Suppressor macrophage (primary cell): ENCODE results near the gene EML1.

Experiments
- DNase-seq, 4 experiments: peaks; one replicate each; pipeline ENCODE4 v3.0.0-alpha.2; 2020 to 2022

EML1 gene

DNA sequence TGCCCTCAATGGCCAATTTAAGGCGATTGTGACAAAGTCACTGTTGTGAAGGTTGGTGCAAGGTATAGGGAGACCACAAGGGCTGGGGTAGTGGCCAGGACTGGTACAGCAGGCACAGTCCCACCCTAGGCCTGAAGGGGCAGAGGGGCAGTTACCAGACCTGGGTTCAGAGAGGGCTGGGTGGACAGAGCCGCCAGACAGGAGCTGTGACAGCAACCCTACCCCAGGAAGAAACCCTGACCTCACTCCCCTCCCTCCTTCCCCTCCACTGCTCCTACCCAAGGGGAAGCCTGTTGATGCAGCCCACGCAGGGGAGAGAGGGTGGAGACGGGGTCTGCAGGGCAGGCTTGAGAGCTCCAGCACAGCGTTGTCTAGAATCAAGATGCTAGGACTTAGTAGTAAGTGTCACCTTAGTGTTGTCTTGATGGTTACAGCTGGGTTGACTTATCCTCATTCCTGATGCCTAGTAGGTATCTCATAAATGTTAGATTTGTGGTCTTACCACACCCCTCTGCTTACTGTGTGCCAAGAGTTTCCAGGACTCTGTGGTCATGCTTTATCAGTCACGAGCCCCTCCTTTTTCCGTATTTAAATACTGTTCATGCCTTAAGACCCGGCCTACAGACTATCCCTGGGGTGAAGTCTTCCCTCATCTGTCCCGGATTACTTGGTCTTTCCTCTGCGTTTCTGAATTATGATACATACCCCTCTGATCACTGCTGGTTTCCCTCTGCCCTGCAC lies 14.4 kb downstream of the EML1 start:
- no peak for DNase-seq

DNA sequence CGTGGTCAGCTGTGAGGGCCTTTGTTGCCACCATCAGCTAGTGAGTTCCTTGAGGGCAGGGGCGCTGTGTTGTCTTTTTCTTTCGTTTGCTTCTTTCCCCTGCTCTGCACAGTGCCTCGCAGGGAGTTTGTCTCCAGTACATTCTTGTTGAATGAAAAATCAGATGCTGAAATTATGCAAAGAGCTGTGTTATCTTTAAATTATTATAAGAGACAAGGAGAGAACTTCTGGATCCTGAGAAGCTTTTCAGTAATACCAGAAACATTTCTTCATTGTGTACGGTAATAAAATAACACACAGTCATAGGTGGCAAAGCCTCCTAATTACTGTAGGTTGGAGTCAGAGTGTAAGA lies 14.9 kb downstream of the EML1 start:
- no peak for DNase-seq

DNA sequence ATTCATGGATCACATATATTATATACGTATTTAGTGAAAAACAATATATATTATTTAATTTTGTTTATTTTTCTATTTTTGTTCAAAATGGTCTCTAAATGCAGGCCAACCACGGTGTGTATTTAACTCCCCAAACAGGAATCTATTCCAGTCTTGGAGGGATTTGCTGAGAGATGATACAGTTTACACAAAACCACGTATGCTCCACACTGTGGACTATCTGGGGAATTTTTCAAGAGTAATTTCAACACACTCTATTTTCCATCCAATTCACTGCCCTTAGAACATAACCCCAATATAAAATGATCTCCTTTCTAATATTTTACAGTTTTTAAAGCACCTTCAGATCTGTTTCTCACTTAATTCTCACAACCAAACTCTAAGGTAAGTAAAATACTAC lies 15.3 kb downstream of the EML1 start:
- no peak for DNase-seq

DNA sequence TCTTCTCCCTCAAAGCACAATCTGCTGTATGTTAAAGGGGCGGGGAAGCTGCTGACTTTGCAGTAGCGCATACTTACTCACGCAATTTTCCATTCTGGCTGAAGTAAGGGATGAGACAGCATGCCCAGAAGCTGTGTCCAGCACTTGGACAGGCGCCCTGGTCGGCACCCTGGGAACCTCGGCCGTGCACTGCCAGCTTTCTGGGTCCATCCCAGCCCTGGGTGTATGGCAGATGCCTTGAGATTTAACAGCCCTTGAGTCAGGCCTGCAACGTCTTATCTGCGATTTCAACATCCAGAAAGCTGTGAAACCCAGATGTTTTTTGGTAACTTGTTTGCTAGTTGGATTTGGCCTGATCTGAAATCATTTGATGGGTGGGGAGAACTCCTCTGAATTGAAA lies 16.1 kb downstream of the EML1 start:
- DNase-seq, result no peak

DNA sequence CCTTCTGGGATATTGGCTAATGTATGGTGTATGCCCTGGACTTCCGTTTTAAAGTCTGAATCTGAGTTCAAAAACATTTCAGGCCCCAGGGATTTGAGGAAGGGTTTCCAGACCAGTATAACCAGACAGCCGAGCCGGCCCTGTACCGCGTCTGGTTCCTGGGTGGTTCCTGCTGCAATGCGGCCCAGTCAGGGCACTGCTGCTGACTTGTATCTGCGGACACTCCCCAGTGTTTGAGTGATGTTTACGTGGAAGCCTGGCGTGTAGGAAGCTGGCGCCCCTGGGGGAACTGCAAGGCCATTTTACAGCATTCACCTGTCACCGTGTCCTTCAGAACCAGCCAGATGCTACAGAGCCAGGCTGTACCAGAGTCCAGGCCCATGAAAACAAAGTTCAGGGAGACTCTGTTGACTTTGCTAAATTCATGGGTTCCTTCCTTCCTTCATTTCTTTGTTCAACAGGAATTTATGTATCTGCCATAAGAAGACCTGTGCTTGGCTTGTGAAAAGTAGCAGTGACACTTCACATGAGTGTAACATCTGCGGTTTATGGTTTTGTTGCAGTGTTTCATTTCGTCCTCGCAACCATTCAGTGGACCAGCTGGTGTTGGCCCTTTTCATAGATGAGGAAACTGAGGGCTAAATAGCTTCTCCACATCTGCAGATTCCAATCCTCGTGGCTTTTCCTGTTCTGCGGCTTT lies 16.8 kb downstream of the EML1 start:
- DNase-seq, result peak in 1 of 4 experiments; percentile 3

DNA sequence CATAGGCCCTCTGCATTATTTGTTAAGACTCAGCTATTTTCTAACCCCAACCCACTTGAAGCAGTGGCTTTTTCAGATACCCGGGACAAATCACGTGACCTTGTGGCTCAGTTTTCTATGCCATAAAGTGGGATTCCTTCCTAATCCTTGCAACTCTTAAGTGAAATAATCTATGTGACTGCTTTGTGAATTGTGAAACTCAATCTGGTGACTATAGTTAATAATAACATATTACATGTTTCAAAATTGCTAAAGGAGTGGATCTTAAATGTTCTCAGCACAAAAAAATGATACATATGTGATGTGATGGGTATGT lies 17.3 kb downstream of the EML1 start:
- DNase-seq, result no peak

DNA sequence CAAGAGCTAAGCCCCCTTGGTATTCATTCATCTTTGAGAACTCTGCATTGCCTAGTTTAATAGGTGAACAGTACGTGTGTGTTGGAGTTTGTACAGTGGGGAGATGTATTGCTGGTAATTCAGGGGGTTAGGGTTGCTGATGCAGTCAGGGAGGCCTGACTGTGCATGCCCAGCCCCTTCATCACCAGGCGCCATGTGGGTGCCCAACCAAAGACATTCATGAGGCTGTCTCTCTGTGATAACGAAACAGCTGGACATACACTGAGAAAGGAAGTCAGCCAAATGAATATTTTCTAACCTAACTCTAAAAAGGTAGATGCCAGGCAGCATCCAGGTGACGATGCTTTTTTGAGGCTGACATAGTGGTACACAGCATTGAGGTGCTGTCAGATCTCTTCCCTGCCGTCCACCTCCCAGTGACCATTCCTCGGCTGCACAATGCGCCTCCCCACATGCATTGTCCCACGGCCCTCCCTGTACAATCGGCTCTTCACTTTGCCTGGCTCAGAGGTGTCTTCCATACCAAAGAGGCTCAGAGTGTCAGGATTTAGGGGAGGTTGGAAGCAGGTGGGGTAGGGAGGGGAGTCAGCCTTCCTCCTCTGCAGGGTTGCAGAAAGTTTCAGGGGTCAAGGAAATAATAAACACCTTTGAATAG lies 19.0 kb downstream of the EML1 start:
- DNase-seq, result no peak

DNA sequence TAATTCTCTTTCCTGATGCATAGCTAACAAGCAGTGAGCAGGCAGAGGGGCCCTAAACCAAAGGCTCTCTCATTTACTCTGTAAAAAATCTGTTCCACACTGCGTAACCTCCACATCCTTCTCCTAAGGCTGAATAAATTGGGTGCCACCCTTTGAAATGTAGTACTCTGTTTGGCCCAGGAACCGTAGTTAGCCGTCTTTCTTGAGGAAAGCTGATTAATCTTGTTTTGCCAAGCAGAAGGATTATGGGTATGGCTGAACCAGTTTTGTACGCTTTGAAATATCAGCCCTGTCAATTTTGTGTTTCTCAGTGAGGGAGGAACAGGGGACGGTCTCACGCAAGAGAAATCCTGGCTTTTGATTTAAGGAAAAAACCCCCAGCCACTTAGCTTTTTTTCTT lies 19.7 kb downstream of the EML1 start:
- DNase-seq, result no peak

DNA sequence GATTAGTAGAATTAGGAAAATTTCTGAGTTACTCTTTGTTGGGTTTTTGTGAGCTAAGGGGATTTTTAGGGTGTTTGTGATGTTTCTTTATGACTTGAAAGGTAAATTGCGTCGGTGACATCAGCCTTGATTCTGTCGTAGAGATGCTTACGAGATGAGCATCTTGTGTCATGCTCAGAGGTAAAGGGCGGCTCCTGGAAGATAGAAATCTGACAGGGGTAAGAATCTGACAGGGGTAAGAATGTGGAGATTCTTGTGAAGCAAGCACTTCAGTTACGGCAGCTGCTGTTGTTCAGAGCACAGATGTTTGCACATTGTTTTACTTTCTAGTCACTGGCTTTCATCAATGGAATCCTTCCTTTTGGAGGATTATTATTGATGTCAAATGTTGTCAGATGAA lies 22.5 kb downstream of the EML1 start:
- no peak for DNase-seq

DNA sequence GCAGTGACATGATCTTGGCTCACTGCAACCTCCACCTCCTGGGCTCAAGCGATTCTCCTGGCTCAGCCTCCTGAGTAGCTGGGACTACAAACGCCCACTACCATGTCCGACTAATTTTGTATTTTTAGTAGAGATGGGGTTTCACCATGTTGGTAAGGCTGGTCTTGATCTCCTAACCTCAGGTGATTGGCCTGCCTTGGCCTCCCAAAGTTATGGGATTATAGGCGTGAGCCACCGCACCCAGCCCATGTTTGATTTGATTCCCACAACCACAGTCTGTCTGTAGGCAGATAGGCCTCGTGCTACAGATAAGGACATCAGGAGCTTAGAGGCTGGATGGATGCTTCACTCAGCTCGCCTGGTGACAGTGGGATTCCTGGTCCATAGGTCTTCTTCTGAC lies 23.0 kb downstream of the EML1 start:
- no peak for DNase-seq

DNA sequence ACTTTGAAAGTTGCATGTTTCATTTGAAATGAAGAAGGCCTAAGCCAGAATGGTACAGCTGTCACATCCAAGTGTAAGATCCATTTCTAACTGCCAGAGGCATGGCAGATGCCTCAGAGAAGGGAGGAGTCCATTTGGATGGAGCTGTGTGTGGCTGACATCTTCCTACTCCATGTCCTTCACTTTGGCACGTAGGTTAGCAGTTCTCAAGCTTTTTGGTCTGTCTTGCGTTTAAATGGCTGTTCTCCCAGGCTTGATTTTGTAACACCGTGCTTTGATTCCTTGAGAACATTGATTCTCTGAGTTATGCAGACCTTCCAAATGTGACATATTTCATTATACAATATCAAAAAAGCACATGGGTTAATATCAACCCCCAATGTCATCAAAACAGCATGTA lies 23.4 kb downstream of the EML1 start:
- no peak for DNase-seq

DNA sequence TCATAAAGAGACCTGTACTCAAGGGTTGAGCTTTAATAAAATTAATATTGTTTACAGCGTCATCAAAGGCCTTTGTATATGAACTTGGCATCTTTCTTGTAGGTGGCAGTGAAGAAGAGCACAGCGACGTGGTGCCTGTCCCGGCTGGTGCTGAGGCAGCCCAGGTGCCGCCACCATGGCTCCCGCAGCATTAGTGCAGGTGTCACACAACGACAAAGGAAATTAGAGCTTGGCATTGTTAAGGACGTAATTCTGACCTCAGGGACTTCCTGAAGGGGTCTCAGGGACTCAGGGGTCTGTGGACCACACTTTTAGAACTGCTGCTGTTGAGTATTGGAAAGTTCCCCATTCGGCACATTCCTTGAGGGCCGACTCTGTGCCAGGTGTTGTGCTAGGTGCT lies 24.1 kb downstream of the EML1 start:
- DNase-seq, result no peak

DNA sequence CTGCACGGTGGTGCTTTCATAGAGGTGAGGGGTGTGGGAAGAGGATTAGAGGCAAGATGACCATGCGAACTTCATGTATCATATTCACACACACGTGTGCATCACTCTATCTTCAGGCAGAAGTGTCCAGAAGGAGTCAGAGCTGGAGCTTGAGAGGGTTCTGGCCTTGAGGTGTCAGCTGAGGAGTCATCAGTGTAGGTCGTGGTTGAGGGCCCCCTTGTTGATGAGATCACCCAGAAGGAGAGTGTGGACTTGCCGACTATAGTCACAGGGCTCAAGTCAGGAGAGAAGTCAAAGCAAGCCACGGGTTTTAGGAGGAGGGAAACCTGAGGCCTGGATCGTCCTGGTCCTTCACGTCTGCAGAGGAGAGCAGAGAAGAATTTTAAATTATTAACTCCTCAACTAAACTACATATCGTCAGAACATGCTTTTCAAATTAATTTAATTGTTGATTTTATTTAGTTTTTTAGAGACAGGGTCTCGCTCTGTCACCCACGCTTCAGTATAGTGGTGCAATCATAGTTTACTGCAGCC lies 25.4 kb downstream of the EML1 start:
- no peak for DNase-seq

DNA sequence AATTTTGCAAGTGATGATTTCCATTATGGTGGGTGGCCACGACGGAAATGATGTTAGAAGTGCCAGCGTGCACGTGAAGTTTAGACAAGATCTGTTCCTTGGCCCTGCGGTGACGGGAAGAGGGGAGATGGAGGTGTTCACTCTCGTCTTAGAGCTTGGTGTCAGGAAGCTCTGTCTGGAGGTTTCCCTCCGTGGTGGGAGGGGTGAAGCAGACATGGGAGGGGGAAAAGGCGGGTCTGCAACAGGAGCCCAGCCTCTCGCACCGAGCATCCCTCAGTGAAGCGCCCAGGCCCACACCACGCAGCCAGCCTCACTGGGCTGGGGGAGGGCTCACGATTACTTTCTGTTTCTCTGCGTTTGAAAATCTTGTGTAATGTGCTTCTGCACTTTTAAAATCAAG lies 26.3 kb downstream of the EML1 start:
- no peak for DNase-seq

DNA sequence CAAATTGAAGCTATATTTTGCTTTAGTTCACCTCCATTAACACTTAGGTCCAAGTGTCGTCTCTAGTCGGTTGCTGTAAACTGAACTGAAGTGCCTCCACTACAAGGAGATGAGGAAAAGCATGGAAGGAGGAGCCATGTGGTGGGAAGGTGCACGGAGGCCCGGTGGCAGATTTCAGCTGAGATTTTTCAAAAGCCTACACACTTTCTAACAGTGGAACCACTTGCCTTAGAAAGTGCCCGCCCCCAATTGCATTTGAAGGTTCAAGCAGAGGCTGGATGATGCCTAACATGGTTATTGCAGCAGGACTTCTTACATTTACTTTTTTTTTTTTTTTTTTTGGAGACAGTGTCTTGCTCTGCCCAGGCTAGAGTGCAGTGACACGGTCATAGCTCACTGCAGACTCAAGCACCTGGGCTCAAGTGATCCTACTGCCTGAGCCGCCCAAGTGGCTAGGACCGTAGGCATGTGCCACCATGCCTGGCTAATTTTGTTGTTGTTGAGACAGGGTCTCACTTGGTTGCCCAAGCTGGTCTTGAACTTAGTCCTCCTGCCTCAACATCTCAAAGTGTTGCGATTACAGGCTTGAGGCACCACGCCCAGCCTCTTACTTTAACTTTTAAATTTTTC lies 27.6 kb downstream of the EML1 start:
- DNase-seq, result no peak

DNA sequence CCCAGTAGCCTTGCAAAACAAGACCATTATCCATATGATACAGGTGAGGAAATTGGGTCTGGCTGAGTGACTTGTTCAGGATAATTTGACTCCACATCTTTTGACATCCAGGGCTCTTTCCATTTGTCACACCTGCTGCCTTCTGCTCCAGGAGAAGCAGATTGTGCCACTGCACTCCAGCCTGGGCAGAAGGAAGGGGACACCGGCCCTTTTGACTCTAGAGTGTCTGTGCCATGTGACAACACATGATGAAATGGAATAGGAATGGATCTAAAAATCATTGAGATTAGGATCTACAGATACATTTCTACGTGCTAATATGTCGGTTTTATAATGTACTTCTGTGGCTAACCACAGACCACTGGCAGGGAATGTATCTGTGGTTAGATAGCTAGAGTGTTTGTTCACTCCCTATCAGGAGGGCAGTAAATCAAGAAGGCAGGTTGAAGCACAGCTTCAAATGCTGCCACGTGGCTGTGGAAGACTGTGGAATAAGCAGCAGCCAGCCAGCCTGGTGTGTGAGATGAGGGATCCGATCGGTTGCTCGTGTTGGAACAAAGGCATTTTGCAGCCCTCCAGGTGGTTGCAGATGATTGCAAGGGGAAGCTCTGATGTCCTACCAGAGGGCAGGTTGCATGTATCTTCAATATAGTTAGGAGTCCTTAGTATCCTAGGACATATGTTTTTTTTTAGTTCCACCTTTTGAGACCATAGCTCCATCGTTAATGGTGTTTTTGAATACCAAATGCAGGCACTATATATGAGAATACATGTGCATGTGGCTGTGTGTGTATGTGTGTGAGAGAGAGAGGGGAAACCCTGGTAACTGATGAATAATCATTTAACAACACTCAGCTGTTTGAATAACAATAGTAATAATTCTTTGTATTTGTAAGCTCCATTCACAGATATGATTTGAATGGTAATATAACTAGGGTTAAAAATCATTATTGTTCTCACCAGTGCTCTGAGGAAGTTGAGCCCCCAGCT lies 28.6 kb downstream of the EML1 start:
- DNase-seq, result no peak

DNA sequence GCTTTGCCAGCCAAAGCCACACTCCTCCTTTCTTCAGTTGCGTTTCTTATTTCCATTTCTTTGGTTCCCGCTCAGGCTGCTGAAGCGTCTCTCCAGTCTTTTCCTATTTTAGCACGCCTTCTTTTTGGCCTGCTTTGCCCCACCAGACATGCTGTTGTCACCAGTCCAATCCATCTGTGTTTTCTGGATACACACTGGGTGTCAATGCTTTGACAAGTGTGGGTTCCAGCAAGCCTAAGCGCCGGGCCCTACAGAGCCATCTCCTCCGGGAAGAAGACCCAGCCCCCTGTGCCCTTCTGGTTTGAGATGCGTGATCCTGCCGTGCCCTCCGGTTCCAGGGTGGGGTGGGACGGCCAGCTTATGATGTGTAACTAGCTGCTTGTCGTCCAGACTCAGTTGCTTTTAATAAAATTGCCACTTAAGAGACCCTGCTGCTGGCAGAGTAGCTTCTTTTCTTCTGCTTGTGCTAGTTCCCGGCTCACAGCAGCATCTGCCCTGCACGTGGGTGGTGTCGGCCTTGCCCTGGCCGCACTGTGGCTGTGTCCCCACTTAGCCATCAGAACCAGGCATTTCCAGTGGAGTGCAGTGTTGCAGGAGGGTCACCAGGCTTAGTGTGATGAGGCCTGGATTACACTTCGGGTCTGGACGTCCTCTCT lies 29.7 kb downstream of the EML1 start:
- no peak for DNase-seq

DNA sequence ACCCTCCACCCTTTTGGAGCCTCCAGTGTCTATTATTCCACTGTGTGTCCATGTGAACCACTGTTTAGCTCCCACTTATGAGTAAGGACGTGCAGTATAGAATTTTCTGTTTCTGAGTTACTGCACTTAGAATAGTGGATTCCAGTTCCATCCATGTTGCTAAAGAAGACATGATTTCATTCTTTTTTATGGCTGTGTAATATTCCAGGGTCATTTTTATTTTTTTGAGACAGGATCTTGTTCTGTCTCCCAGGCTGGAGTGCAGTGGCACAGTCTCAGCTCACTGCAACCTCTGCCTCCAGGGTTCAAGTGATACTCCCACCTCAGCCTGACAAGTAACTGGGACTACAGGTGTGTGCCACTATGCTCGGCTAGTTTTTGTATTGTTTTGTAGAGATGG lies 31.6 kb downstream of the EML1 start:
- no peak for DNase-seq

DNA sequence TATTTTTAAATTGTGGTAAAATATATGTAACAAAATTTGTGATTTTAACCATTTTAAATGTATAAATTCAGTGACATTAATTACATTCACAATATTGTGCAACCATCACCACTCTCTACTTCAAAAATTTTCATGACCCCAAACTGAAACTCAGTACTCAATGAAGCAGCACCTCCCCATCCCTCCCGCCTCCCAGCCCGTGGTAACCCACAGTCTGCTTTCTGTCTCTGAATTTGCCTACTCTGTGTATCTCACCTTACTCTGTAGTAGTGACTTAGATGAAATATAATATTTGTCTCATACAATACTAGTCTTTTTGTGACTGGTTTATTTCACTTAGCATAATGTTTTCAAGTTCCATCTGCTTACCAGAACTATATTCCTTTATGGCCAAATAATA lies 36.2 kb downstream of the EML1 start:
- DNase-seq, result no peak

DNA sequence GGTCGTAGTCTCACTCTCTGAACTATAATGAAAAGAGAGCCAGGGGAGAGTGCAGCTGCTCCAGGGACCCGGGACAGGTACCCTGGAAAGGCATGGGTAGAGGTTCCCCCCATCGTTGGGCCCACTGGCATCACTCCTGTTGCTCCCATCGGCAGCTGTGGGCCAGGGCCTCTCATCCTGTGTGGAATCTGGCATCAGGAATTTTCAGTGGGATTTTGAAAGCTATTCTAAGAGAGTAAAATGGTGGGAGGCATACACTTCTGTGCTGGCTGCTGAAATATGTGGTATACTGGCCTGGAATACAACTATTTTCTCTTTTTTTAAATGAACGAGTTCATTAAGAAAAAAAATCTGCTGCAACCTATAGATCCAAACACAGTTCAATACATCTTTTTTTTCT lies 38.1 kb downstream of the EML1 start:
- DNase-seq, result no peak

DNA sequence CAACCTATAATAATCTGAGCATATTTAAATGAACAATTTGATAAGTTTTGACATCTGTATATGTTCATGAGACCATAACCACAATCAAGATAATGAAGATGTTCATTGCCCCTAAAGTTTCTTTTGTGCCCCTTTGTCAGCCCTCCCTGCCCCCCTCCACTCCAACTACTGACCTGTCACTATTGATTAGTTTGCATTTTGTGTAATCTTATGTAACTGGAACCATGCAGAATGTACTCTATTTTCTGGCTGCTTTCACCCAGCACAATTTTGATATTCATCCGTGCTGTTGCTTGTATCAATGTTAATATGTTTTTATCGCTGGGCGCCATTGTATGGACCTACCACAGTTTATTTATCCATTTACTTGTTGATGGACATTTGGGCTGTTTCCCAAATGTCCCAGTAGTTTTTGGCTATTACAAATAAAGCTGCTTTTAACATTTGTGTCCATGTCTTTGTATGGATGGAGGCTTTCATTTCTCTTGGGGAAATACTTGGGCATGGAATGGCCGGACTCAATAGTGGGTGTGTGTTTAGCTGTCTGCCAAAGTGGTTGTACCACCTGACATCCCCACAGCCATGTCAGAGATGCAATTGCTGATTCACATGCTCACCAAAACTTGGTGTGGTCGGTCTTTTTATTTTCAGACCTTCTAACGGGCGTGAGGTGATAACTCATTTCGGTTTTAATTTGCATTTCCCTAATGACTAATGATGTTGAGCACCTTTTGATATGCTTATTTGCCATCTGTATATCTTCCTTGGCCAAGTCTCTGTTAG lies 38.9 kb downstream of the EML1 start:
- no peak for DNase-seq
